ENCODE measurements around the gene LRFN5.
"Not testable (repeated sequence)": the region's sequence is repeated elsewhere in the genome, so short reads cannot be mapped to it uniquely, and the experiment has no call there.

LRFN5 gene

GRCh38 chr14:41636492-41637392 is 30.1 kb downstream of the LRFN5 start:
- DNase-seq (ENCODE audit: low spot score): no peak

GRCh38 chr14:41641690-41642089 is 35.0 kb downstream of the LRFN5 start:
- no peak for DNase-seq (ENCODE audit: low spot score)

DNA sequence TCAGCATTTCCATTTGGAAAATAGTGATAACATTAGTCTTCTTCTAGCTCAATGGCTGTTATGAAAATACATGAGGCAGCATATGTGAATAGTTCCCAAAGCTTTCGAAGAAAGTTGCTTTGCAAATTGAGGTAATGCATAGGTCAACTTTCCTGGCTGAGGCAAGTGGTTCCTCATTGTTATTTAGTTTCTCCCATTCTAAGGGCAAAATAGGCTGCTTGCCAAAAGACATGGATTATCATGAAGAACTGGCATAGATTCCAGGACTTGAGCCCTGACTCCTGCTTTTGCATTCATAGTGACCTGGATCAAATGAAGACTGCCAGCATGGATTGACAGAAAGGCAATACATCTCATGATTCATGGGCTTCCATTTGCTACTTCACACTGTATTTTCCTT is 35.7 kb downstream of the LRFN5 start:
- no peak for DNase-seq (ENCODE audit: low spot score)

DNA sequence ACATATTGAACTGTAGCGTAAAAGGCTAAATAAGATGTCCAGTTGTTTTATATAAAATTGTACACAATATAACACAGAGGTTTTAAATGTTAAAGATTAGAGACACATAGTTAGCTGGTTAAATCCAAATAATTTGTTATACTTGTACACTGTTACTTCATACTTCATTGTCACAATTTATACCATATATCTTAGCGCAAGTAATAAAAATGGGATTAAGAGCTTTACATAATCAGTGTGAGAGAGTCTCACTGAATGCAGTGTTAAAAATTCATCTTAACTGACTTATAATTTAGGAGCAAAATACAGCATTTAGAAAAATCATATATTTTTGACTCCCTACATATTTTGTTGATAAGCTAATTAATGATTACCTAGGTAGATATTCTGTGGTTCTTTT is 36.1 kb downstream of the LRFN5 start:
- no peak for DNase-seq (ENCODE audit: low spot score)

GRCh38 chr14:41644606-41645005 is 37.9 kb downstream of the LRFN5 start:
- no peak for DNase-seq (ENCODE audit: low spot score)

DNA sequence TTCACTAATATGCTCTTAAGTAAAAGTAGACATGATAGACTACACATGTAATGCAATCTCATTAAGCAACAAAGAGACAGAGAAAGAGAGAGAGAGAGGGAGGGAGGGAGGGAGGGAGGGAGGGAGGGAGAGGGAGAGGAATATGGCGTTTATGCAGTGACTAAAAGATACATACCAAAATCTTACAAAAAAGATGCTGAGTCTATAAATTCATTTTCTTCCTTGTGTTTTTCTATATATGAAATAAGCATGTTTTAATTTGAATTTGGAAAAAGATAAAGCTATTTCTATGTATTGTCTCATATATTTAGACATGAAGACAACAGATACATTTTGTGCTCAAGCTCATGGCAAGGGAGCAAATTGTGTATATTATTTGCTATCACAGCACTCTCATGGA is 44.1 kb downstream of the LRFN5 start:
- DNase-seq (ENCODE audit: low spot score): no peak

- DNase-seq (ENCODE audit: low spot score): no peak
Measured at GRCh38 chr14:41654196-41654595, 47.5 kb downstream of the LRFN5 start.

- no peak for DNase-seq (ENCODE audit: low spot score)
Measured at GRCh38 chr14:41662780-41663472, 56.2 kb downstream of the LRFN5 start.

DNA sequence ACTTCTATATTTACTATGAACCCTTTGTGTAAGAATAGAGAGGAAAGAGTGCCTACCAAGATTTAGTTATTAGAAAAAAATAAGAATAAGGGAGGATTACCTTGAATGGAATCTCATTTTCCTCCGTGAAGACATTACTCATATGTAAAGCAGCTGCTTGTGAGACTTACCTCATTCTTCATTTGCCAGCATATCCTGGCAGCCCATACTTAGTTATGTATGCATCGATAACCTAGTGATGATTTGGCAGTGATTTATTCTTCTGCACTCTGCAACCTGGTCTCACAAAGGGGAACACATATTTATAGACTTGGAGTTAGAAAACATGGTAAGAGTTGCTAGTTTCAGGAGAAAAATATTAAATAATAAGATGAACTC is 56.8 kb downstream of the LRFN5 start:
- no peak for DNase-seq (ENCODE audit: low spot score)

GRCh38 chr14:41666301-41666700 is 59.6 kb downstream of the LRFN5 start:
- DNase-seq (ENCODE audit: low spot score): no peak

- DNase-seq (ENCODE audit: low spot score): no peak
Measured at GRCh38 chr14:41668356-41668755, 61.7 kb downstream of the LRFN5 start.

DNA sequence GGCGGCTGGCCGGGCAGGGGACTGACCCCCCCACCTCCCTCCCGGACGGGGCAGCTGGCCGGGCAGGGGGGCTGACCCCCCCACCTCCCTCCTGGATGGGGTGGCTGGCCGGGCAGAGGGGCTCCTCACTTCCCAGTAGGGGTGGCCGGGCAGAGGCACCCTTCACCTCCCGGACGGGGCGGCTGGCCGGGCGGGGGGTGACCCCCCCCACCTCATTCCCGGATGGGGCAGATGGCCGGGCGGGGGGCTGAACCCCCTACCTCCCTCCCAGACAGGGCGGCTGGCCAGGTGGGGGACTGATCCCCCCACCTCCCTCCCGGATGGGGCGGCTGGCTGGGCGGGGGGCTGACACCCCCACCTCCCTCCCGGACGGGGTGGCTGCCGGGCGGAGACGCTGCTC is 66.9 kb downstream of the LRFN5 start:
- not testable (repeated sequence) for DNase-seq (ENCODE audit: low spot score)

GRCh38 chr14:41674511-41674971 is 67.9 kb downstream of the LRFN5 start:
- DNase-seq (ENCODE audit: low spot score): not testable (repeated sequence)

- DNase-seq (ENCODE audit: low spot score): no peak
Measured at GRCh38 chr14:41699486-41699885, 92.8 kb downstream of the LRFN5 start.

GRCh38 chr14:41718477-41719166 is 111.9 kb downstream of the LRFN5 start:
- no peak for DNase-seq (ENCODE audit: low spot score)

GRCh38 chr14:41739203-41739602 is 132.5 kb downstream of the LRFN5 start:
- no peak for DNase-seq (ENCODE audit: low spot score)

DNA sequence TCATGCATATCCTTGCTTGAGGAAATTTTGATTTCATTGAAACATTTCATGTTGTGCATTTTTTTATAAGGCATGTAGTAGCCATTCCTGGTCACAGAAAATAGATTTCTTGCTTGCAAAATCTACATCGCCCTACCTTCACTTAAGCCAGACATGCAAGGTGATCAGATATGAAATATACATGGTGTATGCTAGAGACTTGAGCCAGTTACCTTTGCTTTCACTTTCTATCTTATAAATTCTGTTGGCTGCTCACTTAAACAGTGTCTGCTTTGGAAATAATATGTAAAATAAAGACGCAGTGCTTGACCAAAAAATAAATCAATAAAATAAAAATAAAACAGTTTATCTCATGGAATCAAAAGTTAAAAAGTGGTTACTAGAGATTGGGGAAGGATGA is 136.5 kb downstream of the LRFN5 start:
- no peak for DNase-seq (ENCODE audit: low spot score)

- no peak for DNase-seq (ENCODE audit: low spot score)
Measured at GRCh38 chr14:41749429-41749828, 142.8 kb downstream of the LRFN5 start.

GRCh38 chr14:41750575-41750974 is 143.9 kb downstream of the LRFN5 start:
- not testable (repeated sequence) for DNase-seq (ENCODE audit: low spot score)

GRCh38 chr14:41758011-41758665 is 151.5 kb downstream of the LRFN5 start:
- no peak for DNase-seq (ENCODE audit: low spot score)

DNA sequence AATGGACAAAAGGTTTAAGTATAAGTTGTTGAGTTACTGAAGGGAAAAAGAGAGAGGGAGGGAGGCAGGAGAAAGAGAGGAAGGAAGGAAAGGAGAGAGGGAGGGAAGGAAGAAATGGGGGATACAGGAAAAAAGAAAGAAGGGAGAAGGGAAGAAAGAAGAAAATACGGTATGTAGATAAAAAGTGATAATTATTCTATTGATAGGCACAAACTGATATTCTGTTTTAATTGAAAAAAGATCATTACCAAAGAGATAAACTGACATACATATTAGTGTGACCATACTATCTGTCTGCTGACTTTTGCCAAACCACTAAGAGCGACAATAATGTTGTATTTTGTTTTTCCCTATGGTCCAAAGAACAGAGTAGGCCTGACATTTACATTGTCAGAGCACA is 154.5 kb downstream of the LRFN5 start:
- DNase-seq (ENCODE audit: low spot score): no peak

GRCh38 chr14:41766772-41767171 is 160.1 kb downstream of the LRFN5 start:
- no peak for DNase-seq (ENCODE audit: low spot score)

Measured in AG08396 (cell line).